ENCODE measurements around the gene PCSK6.
"Not testable (repeated sequence)": the region's sequence is repeated elsewhere in the genome, so short reads cannot be mapped to it uniquely, and the experiment has no call there.

Gene PCSK6

GRCh38 chr15:101296418-101297405 is 192.8 kb downstream of the PCSK6 start:
- no peak for DNase-seq

DNA sequence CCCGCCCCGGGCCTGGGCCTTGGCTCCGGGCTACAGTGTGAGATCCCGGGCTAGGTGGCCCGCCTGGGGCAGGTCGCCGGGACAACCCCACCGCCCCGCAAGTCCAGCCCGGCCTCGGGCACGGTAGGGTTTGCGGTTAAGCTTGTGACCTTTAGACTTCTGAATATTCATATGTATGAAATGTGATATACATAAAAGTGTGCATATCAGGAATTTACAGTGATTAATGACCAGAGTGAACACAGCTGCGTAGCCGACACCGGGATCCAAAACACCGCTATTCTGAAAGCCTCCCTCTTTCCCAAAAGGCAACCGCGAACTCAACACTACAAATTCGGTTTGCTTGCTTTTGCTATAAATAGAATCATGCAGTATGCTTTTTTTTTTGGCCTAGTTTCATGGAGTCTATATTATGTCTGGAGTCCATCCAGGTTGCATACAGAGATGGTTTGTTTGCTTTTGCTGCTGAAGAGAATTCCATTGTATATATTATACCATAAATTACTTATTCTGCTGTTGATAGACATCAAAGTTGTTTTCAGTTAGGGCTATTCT is 193.8 kb downstream of the PCSK6 start:
- no peak for DNase-seq

GRCh38 chr15:101294731-101295606 is 194.5 kb downstream of the PCSK6 start, which contains the start of gene SNRPA1:
Gene SNRPA1, minus strand, starts transcription at chr15:101295248. Its CDS starts 70 bp downstream, at chr15:101295178.
- peak; percentile 88 to 89 for DNase-seq

GRCh38 chr15:101293122-101293521 is 196.4 kb downstream of the PCSK6 start:
- no peak for DNase-seq

DNA sequence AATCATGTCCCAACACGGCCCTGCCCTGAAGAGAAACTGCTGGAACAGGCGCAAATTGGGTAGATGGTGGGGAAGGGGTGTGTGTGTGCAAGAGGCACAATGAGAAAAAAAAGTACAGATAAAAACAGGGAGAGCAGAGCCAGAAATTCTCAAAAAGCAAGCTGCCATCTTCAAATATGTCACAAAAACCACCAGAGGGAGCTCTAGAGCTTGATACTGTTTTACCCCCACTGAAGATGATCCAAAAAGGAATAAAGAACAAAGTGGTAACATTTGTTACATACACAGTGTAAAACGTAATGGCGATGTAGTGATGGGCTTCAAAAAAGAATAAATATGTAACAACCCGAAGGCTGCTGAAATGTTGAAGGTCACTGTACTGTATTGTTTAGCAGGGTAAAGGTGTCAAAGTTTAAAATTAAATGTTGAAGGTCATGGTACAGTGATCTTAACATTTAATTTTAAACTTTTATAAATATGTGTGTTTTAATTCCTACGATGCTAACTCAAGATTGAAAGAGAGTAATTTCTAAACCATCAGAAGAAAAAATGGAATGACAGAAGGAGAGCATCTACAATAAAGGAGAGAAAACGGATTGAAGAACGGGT is 200.5 kb downstream of the PCSK6 start:
- peak; percentile 52 to 69 for DNase-seq

DNA sequence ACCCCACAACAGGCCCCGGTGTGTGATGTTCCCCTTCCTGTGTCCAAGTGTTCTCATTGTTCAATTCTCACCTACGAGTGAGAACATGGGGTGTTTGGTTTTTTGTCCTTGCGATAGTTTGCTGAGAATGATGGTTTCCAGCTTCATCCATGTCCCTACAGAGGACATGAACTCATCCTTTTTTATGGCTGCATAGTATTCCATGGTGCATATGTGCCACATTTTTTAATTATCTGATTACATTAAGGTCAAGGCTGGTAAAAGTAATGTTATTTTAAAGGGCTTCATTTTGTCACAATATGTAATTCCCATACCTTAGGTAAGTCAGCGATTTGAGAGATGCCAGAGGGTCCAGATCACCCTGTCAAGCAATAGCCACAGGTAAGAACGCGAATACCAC is 202.2 kb downstream of the PCSK6 start:
- not testable (repeated sequence) for DNase-seq

DNA sequence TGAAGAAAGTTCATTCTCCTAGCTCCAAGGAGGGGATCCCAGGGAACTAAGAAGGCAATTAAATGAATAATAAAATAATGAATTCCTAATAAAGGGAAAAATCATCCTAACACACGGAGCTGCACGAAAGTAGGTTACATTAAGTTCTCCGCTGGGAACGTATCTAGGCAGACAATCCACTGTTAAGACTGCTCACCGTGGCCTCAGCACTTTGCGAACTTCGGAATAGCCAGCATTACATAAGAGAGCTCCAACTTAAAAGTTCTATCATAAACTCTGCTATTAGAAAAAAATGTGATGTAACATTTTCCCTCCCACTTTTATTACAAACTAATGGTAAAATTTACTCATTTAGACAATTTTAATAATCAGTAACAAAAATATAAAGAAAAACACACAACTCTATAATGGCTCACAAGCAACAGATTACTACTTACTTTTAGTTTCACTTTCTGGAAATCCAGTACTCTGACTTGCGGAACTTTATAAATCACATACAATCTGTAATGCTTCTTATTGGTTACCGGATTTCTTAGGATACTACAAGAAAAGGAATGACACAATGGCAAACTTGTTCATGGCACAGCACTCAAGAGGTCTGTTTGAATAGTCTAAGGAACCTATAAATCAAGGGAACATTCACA is 202.9 kb downstream of the PCSK6 start:
- no peak for DNase-seq

DNA sequence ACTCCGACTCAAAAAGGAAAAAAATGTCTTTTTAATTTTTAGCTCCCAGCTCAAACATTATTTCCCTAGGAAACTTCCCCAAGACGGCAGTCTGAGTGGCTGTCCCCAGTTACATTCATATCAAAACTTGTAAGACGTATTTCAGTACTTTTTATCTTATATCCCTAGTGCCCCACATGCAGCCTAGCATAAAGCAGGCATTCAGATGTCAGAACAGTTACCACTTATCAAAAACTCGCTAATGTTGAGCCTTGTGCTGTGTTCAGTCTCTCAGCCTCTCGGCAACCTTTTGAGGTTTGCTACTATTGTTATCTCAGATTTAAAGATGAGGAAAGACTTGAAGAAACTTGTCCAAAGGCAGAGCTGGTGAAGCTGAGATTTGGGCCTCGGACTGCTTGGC is 205.6 kb downstream of the PCSK6 start:
- no peak for DNase-seq

DNA sequence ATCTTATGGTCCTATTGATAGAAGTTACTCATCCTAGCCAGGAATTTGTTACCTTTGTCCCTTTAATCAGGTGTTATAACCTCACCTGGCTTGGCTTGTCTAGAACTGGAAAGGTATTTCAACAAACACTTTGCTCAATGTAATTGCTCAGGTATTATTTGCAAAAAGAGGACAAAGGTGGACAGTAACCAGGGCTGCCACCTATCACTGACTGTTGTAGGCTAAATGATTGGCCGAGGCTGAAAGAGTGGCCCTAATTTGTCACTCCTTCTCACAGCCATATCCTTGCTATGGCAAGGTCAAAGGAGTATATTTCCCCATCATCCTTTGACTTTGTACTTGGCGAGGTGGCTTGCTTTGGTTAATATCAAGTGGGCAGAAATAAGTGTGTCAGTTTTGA is 209.5 kb downstream of the PCSK6 start:
- no peak for DNase-seq

- no peak for DNase-seq
Measured at GRCh38 chr15:101277943-101278564, 211.5 kb downstream of the PCSK6 start.

DNA sequence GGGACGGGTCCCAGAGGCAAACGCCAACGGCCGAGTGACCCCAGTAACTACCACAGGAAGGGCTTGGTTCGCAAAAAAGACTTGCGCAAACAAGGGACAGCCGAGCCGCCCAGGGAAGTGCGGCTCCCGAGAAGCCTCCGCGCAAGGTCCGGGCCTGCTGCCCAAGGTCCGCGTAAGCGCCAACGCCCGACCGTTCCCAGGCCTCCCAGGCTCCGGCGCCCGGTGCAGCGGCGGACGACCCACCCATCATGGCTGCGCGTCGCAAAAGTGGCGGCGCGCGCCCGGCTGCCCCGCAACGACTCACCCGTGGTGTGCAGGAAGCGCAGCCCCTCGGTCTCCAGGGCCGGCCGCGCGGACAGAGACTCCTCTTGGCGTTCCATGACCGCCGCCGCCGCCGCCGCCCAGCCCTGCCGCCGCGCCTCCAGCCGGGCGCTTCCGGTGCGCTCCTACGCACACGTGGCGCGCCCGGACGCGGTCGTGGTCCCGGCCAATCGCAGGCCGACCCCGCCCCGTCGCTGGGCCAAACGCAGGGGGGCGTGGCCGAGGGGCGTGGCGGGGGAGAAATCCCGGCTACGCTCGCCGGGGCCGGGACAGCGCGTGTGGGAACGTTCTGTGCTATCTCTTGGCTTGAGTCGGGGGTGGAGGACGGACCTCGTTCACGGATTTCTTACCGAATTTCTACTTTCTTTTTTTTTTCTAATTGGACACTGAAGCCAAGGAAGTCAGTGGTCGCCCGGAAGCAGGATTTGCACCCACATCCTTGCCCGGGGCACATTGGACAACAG is 212.3 kb downstream of the PCSK6 start, which contains the start of gene SELENOS:
TSS of gene SELENOS (minus strand) at position 448 of the 785 bp plus-strand sequence. CDS start at position 380, 68 bp downstream.
- DNase-seq: peak; percentile 69 to 78

DNA sequence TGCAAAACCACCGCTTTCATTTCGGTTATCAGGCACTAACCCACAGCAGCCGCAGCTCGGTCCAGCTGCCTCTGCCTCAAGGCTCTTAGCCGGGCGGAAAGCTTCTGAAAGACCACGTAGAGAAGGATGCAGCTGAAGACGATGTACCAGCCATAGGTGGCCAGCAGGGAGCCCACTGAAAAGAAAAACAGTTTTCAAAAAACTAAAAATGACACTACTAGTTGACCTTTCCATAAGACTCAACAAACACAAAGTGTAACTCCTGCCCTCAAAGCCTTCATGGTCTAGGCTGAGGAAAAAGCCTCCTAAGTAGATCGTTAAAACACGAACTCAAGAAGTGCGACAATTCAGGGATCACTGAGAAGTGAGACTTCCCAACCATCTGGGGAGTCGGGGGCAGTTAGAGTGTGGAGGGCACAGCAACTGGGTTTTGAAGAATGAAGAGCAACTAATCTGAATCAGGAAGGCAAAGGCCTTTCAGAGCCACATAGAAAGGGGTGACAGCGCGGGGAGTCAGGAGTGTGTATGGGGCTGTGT is 212.9 kb downstream of the PCSK6 start:
- DNase-seq: peak in 1 of 2 experiments; percentile 22

- no peak for DNase-seq
Measured at GRCh38 chr15:101275018-101275417, 214.5 kb downstream of the PCSK6 start.

DNA sequence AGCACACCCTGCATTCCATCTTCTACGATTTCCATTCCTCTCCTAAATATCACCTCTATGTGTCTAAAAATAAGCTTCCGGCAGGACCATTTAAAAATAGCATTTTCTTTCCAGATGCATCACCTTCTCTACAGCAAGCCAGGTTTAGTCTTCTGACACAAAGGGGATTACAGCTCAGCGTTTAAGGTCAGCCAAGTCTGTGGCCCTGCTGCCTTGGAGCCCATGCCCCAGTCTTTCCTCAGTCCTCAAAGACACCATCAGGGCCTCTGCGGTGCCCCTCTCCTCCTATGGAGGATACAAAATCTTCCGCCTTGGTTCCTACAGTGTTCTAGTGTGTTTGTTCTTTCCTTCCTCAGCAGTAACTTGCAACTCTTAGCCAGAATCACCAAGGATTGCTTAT is 216.0 kb downstream of the PCSK6 start:
- DNase-seq: no peak

DNA sequence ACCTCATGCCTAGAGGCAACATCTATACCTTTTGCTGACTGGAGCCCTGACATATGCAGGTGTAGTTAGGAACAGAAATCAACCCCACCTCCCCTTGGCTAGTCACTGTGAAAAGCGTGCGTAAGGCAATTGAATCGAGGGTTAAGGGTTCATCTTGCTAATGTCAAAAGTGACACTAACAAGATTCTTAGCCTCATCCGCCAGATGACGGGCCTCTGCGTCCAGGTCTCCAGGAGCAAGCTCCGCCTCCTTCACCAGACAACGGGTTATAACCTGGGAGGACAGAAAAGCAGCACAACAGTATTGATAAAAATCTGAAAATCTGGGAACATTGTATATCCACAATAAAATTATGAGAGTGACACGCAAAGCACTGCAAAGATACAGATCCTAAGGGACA is 216.9 kb downstream of the PCSK6 start:
- no peak for DNase-seq

GRCh38 chr15:101269479-101270223 is 219.9 kb downstream of the PCSK6 start:
- DNase-seq: no peak

- no peak for DNase-seq
Measured at GRCh38 chr15:101267320-101268104, 222.0 kb downstream of the PCSK6 start.

DNA sequence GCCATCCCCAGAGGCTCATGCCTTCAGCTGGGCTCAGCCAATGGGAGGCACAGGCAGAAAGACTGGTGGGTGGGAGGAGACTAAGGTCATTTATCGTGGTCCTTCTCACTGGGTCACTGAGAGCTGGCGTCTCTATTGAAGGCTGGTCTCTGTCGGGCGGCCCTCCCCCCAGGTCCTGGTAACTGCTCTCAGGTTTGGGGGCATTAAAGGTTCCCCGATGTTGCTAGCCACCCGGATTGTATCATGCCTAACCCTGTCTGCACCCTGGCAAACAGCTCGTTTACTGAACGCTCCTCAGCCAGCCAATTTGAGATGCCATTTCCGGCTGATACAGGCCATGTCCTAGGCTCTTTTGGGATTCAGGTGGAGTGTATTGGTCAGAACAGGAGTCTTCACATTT is 222.7 kb downstream of the PCSK6 start:
- no peak for DNase-seq

DNA sequence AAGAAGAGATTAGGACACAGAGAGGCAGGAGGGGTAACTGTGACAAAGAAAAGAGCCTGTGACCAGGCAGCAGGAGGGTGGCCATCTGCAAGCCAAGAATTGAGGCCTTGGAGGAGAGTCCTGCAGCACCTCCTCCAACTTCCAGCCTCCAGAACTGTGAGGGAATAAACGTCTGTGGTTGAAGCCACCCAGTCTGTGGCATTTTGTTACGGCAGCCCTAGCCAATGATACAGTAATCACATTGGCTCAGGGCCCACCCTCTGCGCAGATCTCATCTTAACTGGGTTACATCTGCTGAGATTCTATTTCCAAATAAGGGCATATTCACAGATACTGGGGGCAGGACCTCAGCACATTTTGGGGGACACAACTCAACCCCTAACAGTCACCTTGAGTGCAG is 223.5 kb downstream of the PCSK6 start:
- DNase-seq: no peak

Data from AML-193 (cell line).